Pulmonary artery endothelial cell (primary cell): ENCODE data around the gene SMKR1. TPM values are rescaled to one million over a fixed set of nuclear protein-coding genes. Genes with fewer than 3 reads are reported as not detected.

ENCODE experiments used
- total RNA-seq: library from RNA; depleted of rRNA; stranded (reverse); fragments of >200 nt; gene quantifications from 2 replicates; pipeline ENCODE4 v1.2.3, GENCODE V29; 2014

SMKR1 gene
- total RNA-seq, 1 donor from 2014 or later: 0.40 TPM

Other genes with a start within 250 kb of the SMKR1 start
- 6.6 and 17.8 TPM in 2 replicates for gene STRIP2, start 68.1 kb upstream of the SMKR1 start, total RNA-seq
- gene NRF1, start 109.2 kb downstream of the SMKR1 start, total RNA-seq: 14.2 and 16.3 TPM in 2 replicates